ENCODE measurements around the gene CNEP1R1.

- TF ChIP-seq POLR2A (IDR thresholded peaks at IDR 0.05), result no peak
- TF ChIP-seq, protein P1, sequence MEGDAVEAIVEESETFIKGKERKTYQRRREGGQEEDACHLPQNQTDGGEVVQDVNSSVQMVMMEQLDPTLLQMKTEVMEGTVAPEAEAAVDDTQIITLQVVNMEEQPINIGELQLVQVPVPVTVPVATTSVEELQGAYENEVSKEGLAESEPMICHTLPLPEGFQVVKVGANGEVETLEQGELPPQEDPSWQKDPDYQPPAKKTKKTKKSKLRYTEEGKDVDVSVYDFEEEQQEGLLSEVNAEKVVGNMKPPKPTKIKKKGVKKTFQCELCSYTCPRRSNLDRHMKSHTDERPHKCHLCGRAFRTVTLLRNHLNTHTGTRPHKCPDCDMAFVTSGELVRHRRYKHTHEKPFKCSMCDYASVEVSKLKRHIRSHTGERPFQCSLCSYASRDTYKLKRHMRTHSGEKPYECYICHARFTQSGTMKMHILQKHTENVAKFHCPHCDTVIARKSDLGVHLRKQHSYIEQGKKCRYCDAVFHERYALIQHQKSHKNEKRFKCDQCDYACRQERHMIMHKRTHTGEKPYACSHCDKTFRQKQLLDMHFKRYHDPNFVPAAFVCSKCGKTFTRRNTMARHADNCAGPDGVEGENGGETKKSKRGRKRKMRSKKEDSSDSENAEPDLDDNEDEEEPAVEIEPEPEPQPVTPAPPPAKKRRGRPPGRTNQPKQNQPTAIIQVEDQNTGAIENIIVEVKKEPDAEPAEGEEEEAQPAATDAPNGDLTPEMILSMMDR (IDR thresholded peaks at IDR 0.05), result no peak
Observed at GRCh38 chr16:50079397-50080140, 54.5 kb downstream of the CNEP1R1 start.
